K562 (cell line): Measurements from ENCODE around the gene SEMA5A. TPM values are rescaled to one million over a fixed set of nuclear protein-coding genes. Genes with fewer than 3 reads are reported as not detected.

Source experiments
- ATAC-seq: fragments of 200-7000 bp; cut with Tn5 transposase; 3 replicates; pipeline ENCODE4 v1.9.1; 2020; ENCODE audit warnings: moderate library complexity
- BruUV-seq: library from RNA; stranded (reverse); fragments of 400-500 nt; replicated peaks from 2 replicates; lab custom pipeline; 2021; lab: Mats Ljungman, UMichigan
- CTCF ChIA-PET: fragments of 300-600 bp; formaldehyde crosslinking; extraction: SDS; loops from one replicate; lab custom pipeline; 2021; ENCODE audit warnings: low intra/inter-chr PET ratio; lab: Yijun Ruan, JAX
- POLR2A ChIA-PET: fragments of 300-600, 350-650 bp; sonication (Branson Sonifier 250); formaldehyde crosslinking; extraction: SDS; loops from one replicate; lab custom pipeline; 2021; ENCODE audit warnings: antibody characterized with exemption, inconsistent platforms; lab: Yijun Ruan, JAX
- DNase-seq, 4 experiments: peaks; one replicate each; pipeline versions ENCODE4 v3.0.0 to v3.0.0-alpha.2; 2011 to 2018; ENCODE audit warnings: low spot score in 3 of 4, mixed read lengths in 3 of 4; ENCODE audit errors: extremely low read depth in 1 of 4
- FAIRE-seq: peaks from 2 replicates; lab custom pipeline; 2011; peaks lifted over from hg19 to GRCh38; lab: Jason Lieb, UNC
- H2AFZ ChIP-seq: 2 replicates; pipeline ENCODE4 v1.6.0; 2011; ENCODE audit warnings: low read depth, low read length, control low read depth, inconsistent platforms
- H3K27ac ChIP-seq: fragments of 200-600 bp; 3 replicates; pipeline ENCODE4 v1.8.0; 2011; ENCODE audit warnings: low read depth, mild to moderate bottlenecking, control low read depth, inconsistent platforms, low read length, moderate library complexity, mixed read lengths; ENCODE audit errors: extremely low read depth
- H3K27me3 ChIP-seq, 2 experiments: fragments of 300-600 bp in 1 of 2; 2 replicates in 1 of 2; 3 replicates in 1 of 2; pipeline versions ENCODE4 v1.6.0 to v1.8.0; 2011; ENCODE audit warnings: inconsistent platforms in 2 of 2, low read length in 2 of 2, mild to moderate bottlenecking in 1 of 2, mixed read lengths in 1 of 2, moderate library complexity in 1 of 2; ENCODE audit not compliant: control insufficient read depth in 2 of 2, insufficient read depth in 2 of 2
- H3K36me3 ChIP-seq: fragments of 300-600 bp; 3 replicates; pipeline ENCODE4 v1.8.0; 2011; ENCODE audit warnings: mild to moderate bottlenecking, low read length, inconsistent platforms; ENCODE audit not compliant: control insufficient read depth, insufficient read depth
- H3K4me1 ChIP-seq, 2 experiments: fragments of 200-600 bp in 1 of 2; replicated peaks in 1 of 2; 2 replicates in 1 of 2; 3 replicates in 1 of 2; pipeline versions ENCODE4 v1.5.1 to v1.8.0; 2011; ENCODE audit warnings: inconsistent platforms in 2 of 2, low read length in 2 of 2, mild to moderate bottlenecking in 1 of 2, mixed read lengths in 1 of 2, moderate library complexity in 1 of 2; ENCODE audit not compliant: control insufficient read depth in 2 of 2, insufficient read depth in 2 of 2
- H3K4me2 ChIP-seq: 2 replicates; pipeline ENCODE4 v1.6.1; 2011; ENCODE audit warnings: low read length, control low read depth, inconsistent platforms, mixed read lengths; ENCODE audit not compliant: insufficient read depth
- H3K4me3 ChIP-seq: fragments of 200-600 bp; sonication (generic), shearing (Covaris generic); 2 replicates; pipeline ENCODE4 v1.5.1; 2016; ENCODE audit warnings: control low read depth, inconsistent platforms
- H3K79me2 ChIP-seq: fragments of 200-600 bp; 3 replicates; pipeline ENCODE4 v1.8.0; 2011; ENCODE audit warnings: low read length, inconsistent platforms; ENCODE audit not compliant: control insufficient read depth, insufficient read depth
- H3K9ac ChIP-seq, 2 experiments: 2 replicates each; pipeline versions ENCODE4 v1.6.0 to v1.6.1; 2011; ENCODE audit warnings: low read depth in 2 of 2, low read length in 2 of 2, control low read depth in 1 of 2, inconsistent platforms in 1 of 2, mild to moderate bottlenecking in 1 of 2, mixed read lengths in 1 of 2; ENCODE audit not compliant: insufficient read depth in 1 of 2
- H3K9me1 ChIP-seq: one replicate; pipeline ENCODE4 v1.6.0; 2011; ENCODE audit warnings: inconsistent platforms, mild to moderate bottlenecking, low read length, moderate library complexity; ENCODE audit not compliant: control insufficient read depth, insufficient read depth
- H3K9me3 ChIP-seq: replicated peaks from 2 replicates; pipeline ENCODE4 v1.5.1; 2011; ENCODE audit warnings: low read depth, low read length, inconsistent platforms; ENCODE audit not compliant: control insufficient read depth, insufficient read depth
- H4K20me1 ChIP-seq: replicated peaks from 2 replicates; pipeline ENCODE4 v1.6.1; 2011; ENCODE audit warnings: low read length, inconsistent platforms, mixed read lengths; ENCODE audit not compliant: control insufficient read depth, insufficient read depth
- ATF1 ChIP-seq, 2 experiments: fragments of 450-650 bp in 1 of 2; IDR thresholded peaks; 2 replicates each; pipeline ENCODE4 v1.6.1; 2016; ENCODE audit warnings: missing compliant biosample characterization in 1 of 2, missing genetic modification characterization in 1 of 2
- CBX5 ChIP-seq: IDR thresholded peaks from 2 replicates; pipeline ENCODE4 v1.6.1; 2014; ENCODE audit warnings: low read depth, borderline replicate concordance
- PRDM10 ChIP-seq: fragments of 450-650 bp; IDR thresholded peaks from 2 replicates; pipeline ENCODE4 v1.6.1; 2018; ENCODE audit not compliant: partially characterized antibody
- SMARCB1 ChIP-seq: IDR thresholded peaks from 2 replicates; pipeline ENCODE4 v1.6.1; 2011; ENCODE audit warnings: improper control_type of control experiment, low read depth; ENCODE audit not compliant: insufficient read length
- WGBS: fragments of 100-300 bp; shearing (Covaris generic); methylation state at CpG from one replicate; pipeline ENCODE4 v1.1.6; 2016; ENCODE audit warnings: low coverage, mixed read lengths; ENCODE audit not compliant: insufficient coverage; ENCODE audit errors: missing lambda C conversion rate; 5-methylcytosine and 5-hydroxymethylcytosine counted together
- in situ Hi-C: fragments of 300-500 bp; cut with MboI; formaldehyde crosslinking; loops from 4 replicates; pipeline ENCODE4 v1.15.0; 2018; ENCODE audit warnings: inconsistent platforms, mixed read lengths
- intact Hi-C: fragments of 100-400 bp; cut with micrococcal nuclease; formaldehyde crosslinking; loops from 2 replicates; pipeline ENCODE4 v1.14.2; 2022
- polyA plus RNA-seq, 8 experiments: library from polyadenylated mRNA; depleted of rRNA in 4 of 8; stranded (reverse) in 5 of 8; unstranded in 3 of 8; fragments of >200 nt; fragmentation: Nextera tagmentation in 2 of 8; fragmentation: Illumina TruSeq in 1 of 8; extraction: Ambion mirVana in 2 of 8; extraction: Trizol in 1 of 8; gene quantifications; 2 replicates each; pipeline versions ENCODE4 v1.2.1 to v1.2.3, GENCODE V29; 2011 to 2014; ENCODE audit warnings: inconsistent platforms in 1 of 8, missing spikeins in 1 of 8
- total RNA-seq, 7 experiments: library from RNA; depleted of rRNA in 6 of 7; stranded (reverse); fragments of >200 nt in 6 of 7; fragmentation: Illumina TruSeq in 2 of 7; extraction: Trizol in 2 of 7; gene quantifications; 2 replicates each; pipeline versions ENCODE4 v1.2.1 to v1.2.3, GENCODE V29; 2011 to 2021; ENCODE audit warnings: low replicate concordance in 1 of 7

SEMA5A gene
- total and polyA plus RNA-seq, 9 of the 15 experiments (the other 6 are each of a cell fraction or from before 2014, with no cell fraction given) = 0.02 TPM; not detected in 8

- H3K27ac ChIP-seq = no peak overlapping the region
- no peak overlapping the region for H3K9ac ChIP-seq
- no peaks in the 10 kb centered on the region for H3K27me3 ChIP-seq
- ChIA-PET CTCF (no interaction called here), POLR2A (no interaction called here)
- no TSS peak for BruUV-seq
- no peaks in the 10 kb centered on the region for H3K4me1 ChIP-seq
- H3K4me3 ChIP-seq = no peak overlapping the region
- H2AFZ ChIP-seq = no peak overlapping the region
- WGBS = 2% methylated on average over 6 of the region's 6 CpGs
- intact Hi-C loops (no loop called here), in situ Hi-C loops (no loop called here)
- DNase-seq (no peak), ATAC-seq (no peak), FAIRE-seq (no peak)
- H3K9me1 ChIP-seq = no peaks in the 10 kb centered on the region
- H3K4me2 ChIP-seq = no peak overlapping the region
- no peaks in the 10 kb centered on the region for H3K9me3 ChIP-seq
- no peaks in the 10 kb centered on the region for H3K36me3 ChIP-seq
- no peaks in the 10 kb centered on the region for H3K79me2 ChIP-seq
- H4K20me1 ChIP-seq = no peaks in the 10 kb centered on the region
- no peak for TF ChIP-seq CBX5
- TF ChIP-seq PRDM10 = no peak
- TF ChIP-seq SMARCB1 = no peak
- no peak for TF ChIP-seq ATF1 (CRISPR knock-in tag; IDR thresholded peaks at IDR 0.05)
- TF ChIP-seq ATF1 (tag; IDR thresholded peaks at IDR 0.05) = no peak
Observed at GRCh38 chr5:9588254-9588653, 42.4 kb upstream of the SEMA5A start.
